AG09309 (cell line): ENCODE results near the gene ABCF1.

Experiments used
- DNase-seq: peaks from one replicate; pipeline ENCODE4 v3.0.0-alpha.2; 2010; ENCODE audit warnings: low read depth
- H3K4me3 ChIP-seq: 2 replicates; pipeline ENCODE4 v1.5.1; 2011; ENCODE audit warnings: mild to moderate bottlenecking, low read depth, low read length, moderate library complexity; ENCODE audit not compliant: control insufficient read depth
- CTCF ChIP-seq: IDR thresholded peaks from 2 replicates; pipeline ENCODE4 v1.5.1; 2011; ENCODE audit warnings: mild to moderate bottlenecking, low read depth, low read length, inconsistent platforms; ENCODE audit not compliant: insufficient read depth, control insufficient read depth; ENCODE audit errors: missing control alignments

ABCF1 gene

GRCh38 chr6:30571762-30572082 is 480 bp downstream of the ABCF1 start:
- DNase-seq, result no peak
- H3K4me3 ChIP-seq, result peak overlapping the region; percentile 97
- TF ChIP-seq CTCF, result no peak

- H3K4me3 ChIP-seq, result peak overlapping the region; percentile 97
- TF ChIP-seq CTCF, result no peak
- DNase-seq, result no peak
Observed at GRCh38 chr6:30572148-30572547, 906 bp downstream of the ABCF1 start.

DNA sequence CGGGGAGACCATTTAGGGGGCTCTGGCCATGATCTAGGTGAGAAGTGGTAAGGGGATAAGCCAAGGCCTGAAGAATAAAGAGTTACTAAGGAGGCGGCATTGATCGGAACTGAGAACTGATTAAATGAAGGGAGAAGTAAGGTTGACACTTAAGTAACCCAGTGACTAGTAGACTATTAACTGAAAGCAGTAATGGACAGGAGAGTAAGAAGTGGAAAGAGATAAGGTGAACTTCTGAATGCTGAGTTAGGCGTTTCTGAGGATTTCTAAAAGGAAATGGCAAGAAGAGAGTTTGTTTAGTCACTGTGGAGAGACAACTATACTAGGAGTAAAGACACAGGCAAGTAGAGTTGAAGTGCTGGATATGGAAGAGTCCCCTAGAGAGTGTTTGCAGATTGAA is 1.9 kb downstream of the ABCF1 start:
- DNase-seq, result no peak
- H3K4me3 ChIP-seq, result no peak overlapping the region
- no peak for TF ChIP-seq CTCF

DNA sequence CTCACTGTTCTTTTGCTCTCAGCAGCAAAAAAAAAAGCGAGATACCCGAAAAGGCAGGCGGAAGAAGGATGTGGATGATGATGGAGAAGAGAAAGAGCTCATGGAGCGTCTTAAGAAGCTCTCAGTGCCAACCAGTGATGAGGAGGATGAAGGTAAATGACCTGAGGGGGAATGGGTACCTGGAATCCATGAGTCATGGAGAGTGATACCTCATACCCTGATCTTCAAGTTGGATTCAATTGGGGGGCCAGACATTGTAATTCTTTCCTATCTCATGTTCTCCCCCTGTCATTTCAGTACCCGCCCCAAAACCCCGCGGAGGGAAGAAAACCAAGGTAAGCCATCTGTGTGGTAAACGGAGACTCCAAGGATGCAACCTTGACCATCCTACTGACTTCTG is 6.8 kb downstream of the ABCF1 start:
- no peak for DNase-seq
- H3K4me3 ChIP-seq, result no peak overlapping the region
- TF ChIP-seq CTCF, result no peak

DNA sequence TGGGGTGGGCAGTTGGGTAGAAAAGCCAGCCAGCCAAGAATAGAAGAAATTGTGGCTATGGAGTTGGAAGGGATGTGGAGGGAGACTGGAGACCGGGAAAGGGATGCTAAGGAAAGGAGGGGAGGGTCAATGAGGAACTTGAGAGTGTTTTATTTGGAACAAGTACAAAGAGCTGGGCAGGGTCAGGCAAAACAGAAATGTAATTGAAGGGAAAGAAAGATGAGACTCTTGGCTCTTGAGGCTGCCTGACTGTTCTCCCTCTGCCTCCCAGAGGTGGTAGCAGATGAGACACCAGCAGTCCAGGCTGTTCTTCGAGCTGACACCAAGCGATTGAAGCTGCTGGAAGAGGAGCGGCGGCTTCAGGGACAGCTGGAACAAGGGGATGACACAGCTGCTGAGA is 12.7 kb downstream of the ABCF1 start:
- no peak overlapping the region for H3K4me3 ChIP-seq
- no peak for DNase-seq
- TF ChIP-seq CTCF, result no peak

- no peak overlapping the region for H3K4me3 ChIP-seq
- no peak for TF ChIP-seq CTCF
- DNase-seq, result no peak
Observed at GRCh38 chr6:30589754-30590358, 18.6 kb downstream of the ABCF1 start.

DNA sequence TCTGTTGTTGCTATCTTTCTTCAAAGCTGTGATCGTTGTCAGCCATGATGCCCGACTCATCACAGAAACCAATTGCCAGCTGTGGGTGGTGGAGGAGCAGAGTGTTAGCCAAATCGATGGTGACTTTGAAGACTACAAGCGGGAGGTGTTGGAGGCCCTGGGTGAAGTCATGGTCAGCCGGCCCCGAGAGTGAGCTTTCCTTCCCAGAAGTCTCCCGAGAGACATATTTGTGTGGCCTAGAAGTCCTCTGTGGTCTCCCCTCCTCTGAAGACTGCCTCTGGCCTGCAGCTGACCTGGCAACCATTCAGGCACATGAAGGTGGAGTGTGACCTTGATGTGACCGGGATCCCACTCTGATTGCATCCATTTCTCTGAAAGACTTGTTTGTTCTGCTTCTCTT is 19.3 kb downstream of the ABCF1 start:
- no peak for DNase-seq
- H3K4me3 ChIP-seq, result no peak overlapping the region
- no peak for TF ChIP-seq CTCF
